IMR-90 (cell line): ENCODE results near the gene COCH. TPM values are rescaled to one million over a fixed set of nuclear protein-coding genes. Genes with fewer than 3 reads are reported as not detected.

Experiments used
- ATAC-seq: fragments of 200-7000 bp; cut with Tn5 transposase; 2 replicates; pipeline ENCODE4 v1.9.1; 2020; ENCODE audit warnings: low read depth, mild to moderate bottlenecking, moderate library complexity
- BruUV-seq: library from RNA; stranded (reverse); fragments of 400-500 nt; replicated peaks from 2 replicates; lab custom pipeline; 2021; lab: Mats Ljungman, UMichigan
- CTCF ChIA-PET: fragments of 300-600 bp; formaldehyde crosslinking; extraction: SDS; loops from one replicate; lab custom pipeline; 2021; ENCODE audit warnings: antibody characterized with exemption; lab: Yijun Ruan, JAX
- POLR2A ChIA-PET: fragments of 300-600 bp; sonication (Branson Sonifier 250); formaldehyde crosslinking; loops from one replicate; lab custom pipeline; 2022; ENCODE audit warnings: antibody characterized with exemption; ENCODE audit not compliant: unreplicated experiment; lab: Charles Lee
- DNase-seq: peaks from one replicate; pipeline ENCODE4 v3.0.0; 2013
- H2AFZ ChIP-seq: replicated peaks from 2 replicates; pipeline ENCODE3; 2013; ENCODE audit warnings: low read length, mild to moderate bottlenecking; ENCODE audit not compliant: poor library complexity
- H2AK5ac ChIP-seq: 2 replicates; pipeline ENCODE4 v1.6.1; 2013; ENCODE audit warnings: low read depth, low read length, inconsistent platforms
- H2AK9ac ChIP-seq: replicated peaks from 2 replicates; pipeline ENCODE3; 2013; ENCODE audit warnings: mild to moderate bottlenecking, low read depth, low read length, moderate library complexity; ENCODE audit not compliant: poor library complexity
- H2BK120ac ChIP-seq: 2 replicates; pipeline ENCODE4 v1.6.1; 2013; ENCODE audit warnings: low read depth, low read length, inconsistent platforms
- H2BK15ac ChIP-seq: 3 replicates; pipeline ENCODE4 v1.6.1; 2013; ENCODE audit warnings: low read depth, low read length, inconsistent platforms
- H2BK20ac ChIP-seq: 2 replicates; pipeline ENCODE4 v1.6.1; 2013; ENCODE audit warnings: low read depth, mild to moderate bottlenecking, inconsistent platforms, low read length, moderate library complexity
- H2BK5ac ChIP-seq: 2 replicates; pipeline ENCODE4 v1.6.1; 2013; ENCODE audit warnings: mild to moderate bottlenecking, low read depth, low read length, inconsistent platforms; ENCODE audit not compliant: poor library complexity, severe bottlenecking
- H3K14ac ChIP-seq: replicated peaks from 2 replicates; pipeline ENCODE4 v1.6.1; 2013; ENCODE audit warnings: low read depth, low read length, inconsistent platforms
- H3K18ac ChIP-seq: 2 replicates; pipeline ENCODE4 v1.6.1; 2013; ENCODE audit warnings: low read depth, low read length, control low read depth
- H3K23ac ChIP-seq: 2 replicates; pipeline ENCODE4 v1.6.1; 2013; ENCODE audit warnings: low read depth, low read length, inconsistent platforms
- H3K27ac ChIP-seq: 2 replicates; pipeline ENCODE4 v1.5.1; 2013; ENCODE audit warnings: mild to moderate bottlenecking, control low read depth, low read length; ENCODE audit not compliant: insufficient read depth
- H3K27me3 ChIP-seq: 2 replicates; pipeline ENCODE4 v1.6.1; 2013; ENCODE audit warnings: low read length; ENCODE audit not compliant: control insufficient read depth, insufficient read depth
- H3K36me3 ChIP-seq: 2 replicates; pipeline ENCODE4 v1.6.1; 2013; ENCODE audit warnings: low read length, mixed read lengths; ENCODE audit not compliant: control insufficient read depth, insufficient read depth
- H3K4ac ChIP-seq: 2 replicates; pipeline ENCODE4 v1.6.1; 2013; ENCODE audit warnings: low read depth, low read length, inconsistent platforms
- H3K4me1 ChIP-seq: 2 replicates; pipeline ENCODE4 v1.6.1; 2013; ENCODE audit warnings: low read length, mixed read lengths; ENCODE audit not compliant: control insufficient read depth, insufficient read depth
- H3K4me2 ChIP-seq: 2 replicates; pipeline ENCODE4 v1.6.1; 2013; ENCODE audit warnings: low read depth, mild to moderate bottlenecking, control low read depth, low read length, moderate library complexity
- H3K4me3 ChIP-seq: 2 replicates; pipeline ENCODE4 v1.5.1; 2013; ENCODE audit warnings: low read depth, mild to moderate bottlenecking, control low read depth, low read length, moderate library complexity; ENCODE audit not compliant: insufficient read depth
- H3K56ac ChIP-seq: 2 replicates; pipeline ENCODE4 v1.6.1; 2013; ENCODE audit warnings: low read length, inconsistent platforms; ENCODE audit not compliant: insufficient read depth; ENCODE audit errors: extremely low read depth
- H3K79me1 ChIP-seq, 2 experiments: 2 replicates each; pipeline ENCODE4 v1.6.1; 2013; ENCODE audit warnings: low read length in 2 of 2, inconsistent platforms in 1 of 2, low read depth in 1 of 2
- H3K9ac ChIP-seq: 2 replicates; pipeline ENCODE4 v1.6.1; 2013; ENCODE audit warnings: low read depth, low read length, control low read depth
- H3K9me1 ChIP-seq: 2 replicates; pipeline ENCODE4 v1.6.1; 2013; ENCODE audit warnings: low read length, inconsistent platforms; ENCODE audit not compliant: insufficient read depth
- H3K9me3 ChIP-seq: 2 replicates; pipeline ENCODE4 v1.6.1; 2013; ENCODE audit warnings: low read length; ENCODE audit not compliant: control insufficient read depth, insufficient read depth
- H4K20me1 ChIP-seq: 2 replicates; pipeline ENCODE4 v1.6.1; 2013; ENCODE audit warnings: low read length, inconsistent platforms; ENCODE audit not compliant: insufficient read depth
- H4K5ac ChIP-seq: 2 replicates; pipeline ENCODE4 v1.6.1; 2013; ENCODE audit warnings: mild to moderate bottlenecking, low read depth, low read length, control low read depth
- H4K8ac ChIP-seq, 2 experiments: 2 replicates each; pipeline ENCODE4 v1.6.1; 2013; ENCODE audit warnings: low read depth in 2 of 2, low read length in 2 of 2, control low read depth in 1 of 2, inconsistent platforms in 1 of 2
- H4K91ac ChIP-seq: 2 replicates; pipeline ENCODE4 v1.6.1; 2013; ENCODE audit warnings: low read depth, low read length, inconsistent platforms; ENCODE audit not compliant: insufficient read depth
- FOS ChIP-seq: fragments of 150-350 bp; IDR thresholded peaks from 2 replicates; pipeline ENCODE4 v1.6.1; 2016; ENCODE audit warnings: low read depth, low read length
- RFX5 ChIP-seq: IDR thresholded peaks from 2 replicates; pipeline ENCODE4 v1.8.0; 2012; ENCODE audit warnings: low read depth, mild to moderate bottlenecking, low read length, moderate library complexity
- WGBS, 2 experiments: methylation state at CpG; one replicate each; pipeline versions ENCODE4 v1.1.5 to v1.1.7; 2013; ENCODE audit warnings: missing lambda C conversion rate in 2 of 2; ENCODE audit not compliant: insufficient read length in 1 of 2; ENCODE audit errors: extremely low coverage in 2 of 2; 5-methylcytosine and 5-hydroxymethylcytosine counted together
- dilution Hi-C: fragments of 300-500 bp; cut with HindIII; formaldehyde crosslinking; loops from one replicate; pipeline ENCODE4 v1.14.3; 2018; ENCODE audit warnings: low sequenced_read_pairs; ENCODE audit not compliant: unreplicated experiment
- in situ Hi-C: fragments of 300-500 bp; cut with MboI; formaldehyde crosslinking; loops from 3 replicates; pipeline ENCODE4 v1.14.3; 2019; ENCODE audit warnings: low sequenced_read_pairs, inconsistent platforms, mixed read lengths
- intact Hi-C: fragments of 100-400 bp; cut with micrococcal nuclease; formaldehyde crosslinking; loops from 2 replicates; pipeline ENCODE4 v1.10.0; 2022
- polyA plus RNA-seq, 3 experiments: library from polyadenylated mRNA; depleted of rRNA; stranded (reverse); fragments of >200 nt; gene quantifications; 2 replicates each; pipeline ENCODE4 v1.2.3, GENCODE V29; 2012; ENCODE audit warnings: low replicate concordance in 1 of 3
- total RNA-seq: library from RNA; depleted of rRNA; stranded (reverse); fragments of >200 nt; gene quantifications from 2 replicates; pipeline ENCODE4 v1.2.3, GENCODE V29; 2012
- TF ChIP-seq, protein P1 (sequence below): fragments of 150-350 bp; IDR thresholded peaks from 2 replicates; pipeline ENCODE4 v1.6.1; 2016; ENCODE audit warnings: low read depth, mild to moderate bottlenecking, low read length, moderate library complexity, borderline replicate concordance

COCH gene
- total and polyA plus RNA-seq, 2 of the 4 experiments (the other 2 are of a cell fraction): 0.17 to 0.18 TPM

DNA sequence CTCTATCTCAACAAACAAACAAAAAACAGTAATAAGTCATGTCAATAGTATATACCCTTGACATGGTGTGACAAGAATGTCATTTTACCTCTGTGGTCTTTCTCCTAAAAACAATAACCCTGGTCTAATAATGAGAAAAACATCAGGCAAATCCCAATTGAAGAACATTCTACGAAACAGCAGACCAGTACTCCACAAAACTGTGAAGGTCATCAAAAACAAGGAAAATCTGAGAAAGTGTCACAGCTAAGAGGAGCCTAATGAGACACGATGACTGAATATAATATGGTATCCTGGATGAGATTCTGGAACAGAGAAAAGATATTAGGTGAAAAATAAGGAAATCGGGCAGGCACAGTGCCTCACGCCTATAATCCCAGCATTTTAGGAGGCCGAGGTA lies 5.6 kb upstream of the COCH start:
- no peak overlapping the region for H2AK5ac ChIP-seq
- ATAC-seq: no peak
- CTCF ChIA-PET: no interaction called here

More for the DNA sequence above, 5.6 kb upstream of the COCH start:
- Histone ChIP-seq H3K4ac (no peak overlapping the region), H3K14ac (no peak overlapping the region), H2AK9ac (no peak overlapping the region), H4K20me1 (no peaks in the 10 kb centered on the region), H4K8ac (no peak overlapping the region), H3K79me1 (no peaks in the 10 kb centered on the region), H3K18ac (no peak overlapping the region), H3K27ac (no peak overlapping the region), H3K36me3 (no peaks in the 10 kb centered on the region), H3K9me3 (no peaks in the 10 kb centered on the region), H4K5ac (no peak overlapping the region), H3K9ac (no peak overlapping the region), H2BK20ac (no peak overlapping the region), H3K56ac (no peak overlapping the region), H3K4me2 (no peak overlapping the region), H3K27me3 (peaks cover 33% of the 10 kb centered on the region), H3K4me1 (no peaks in the 10 kb centered on the region), H2BK120ac (no peak overlapping the region), H3K9me1 (no peaks in the 10 kb centered on the region), H2BK5ac (no peak overlapping the region), H2BK15ac (no peak overlapping the region), H3K23ac (no peak overlapping the region), H2AFZ (no peak overlapping the region), H4K91ac (no peak overlapping the region), H3K4me3 (no peak overlapping the region)
- BruUV-seq: no TSS peak
- POLR2A ChIA-PET: no interaction called here
- intact Hi-C loops (no loop called here), dilution Hi-C loops (no loop called here), in situ Hi-C loops (no loop called here)
- 80% methylated on average over 1 of the region's 5 CpGs; no CpG with 5 or more reads in 1 of the 2 experiments for WGBS, 2 experiments
- DNase-seq: no peak
- TF ChIP-seq RFX5: no peak
- TF ChIP-seq FOS: no peak
- TF ChIP-seq, protein P1, sequence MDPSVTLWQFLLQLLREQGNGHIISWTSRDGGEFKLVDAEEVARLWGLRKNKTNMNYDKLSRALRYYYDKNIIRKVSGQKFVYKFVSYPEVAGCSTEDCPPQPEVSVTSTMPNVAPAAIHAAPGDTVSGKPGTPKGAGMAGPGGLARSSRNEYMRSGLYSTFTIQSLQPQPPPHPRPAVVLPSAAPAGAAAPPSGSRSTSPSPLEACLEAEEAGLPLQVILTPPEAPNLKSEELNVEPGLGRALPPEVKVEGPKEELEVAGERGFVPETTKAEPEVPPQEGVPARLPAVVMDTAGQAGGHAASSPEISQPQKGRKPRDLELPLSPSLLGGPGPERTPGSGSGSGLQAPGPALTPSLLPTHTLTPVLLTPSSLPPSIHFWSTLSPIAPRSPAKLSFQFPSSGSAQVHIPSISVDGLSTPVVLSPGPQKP: no peak
